Ovary (tissue), 3 donors: Measurements from ENCODE around the gene STYK1.

ENCODE experiments used
- CTCF ChIP-seq, 3 donors: fragments of 450-650 bp in 2 of 3; fragments of 200-600 bp in 1 of 3; IDR thresholded peaks; one replicate each; pipeline versions ENCODE4 v1.5.1 to v1.8.0; 2016 to 2022; ENCODE audit warnings: antibody characterized with exemption in 3 of 3, mild to moderate bottlenecking in 1 of 3
- EP300 ChIP-seq: sonication (generic); formaldehyde crosslinking; IDR thresholded peaks from one replicate; pipeline ENCODE4 v1.6.1; 2017; ENCODE audit warnings: antibody characterized with exemption
- POLR2A ChIP-seq: fragments of 450-650 bp; IDR thresholded peaks from one replicate; pipeline ENCODE4 v1.6.1; 2017; ENCODE audit warnings: antibody characterized with exemption, mild to moderate bottlenecking, moderate library complexity
- donor health status: DM: no; HTN: no; CAD: no.

DNA sequence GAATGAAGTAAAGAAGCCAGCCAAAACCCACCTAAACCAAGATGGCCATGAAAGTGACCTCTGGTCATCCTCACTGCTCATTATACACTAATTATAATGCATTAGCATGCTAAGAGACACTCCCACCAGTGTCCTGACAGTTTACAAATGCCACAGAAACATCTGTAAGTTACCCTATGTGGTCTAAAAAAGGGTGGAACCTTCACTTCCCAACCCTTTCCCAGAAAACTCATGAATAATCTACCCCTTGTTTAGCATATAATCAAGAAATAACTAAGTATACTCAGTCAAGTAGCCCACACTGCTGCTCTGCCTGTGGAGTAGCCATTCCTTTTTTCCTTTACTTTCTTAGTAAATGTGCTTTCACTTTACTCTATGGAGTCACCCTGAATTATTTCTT, 19.8 kb downstream of the STYK1 start:
- no peak for TF ChIP-seq POLR2A
- no peak for TF ChIP-seq CTCF (IDR thresholded peaks at IDR 0.05)
- no peak for TF ChIP-seq EP300
